Forelimb muscle (tissue), 1 donor: ENCODE data around the gene RIPOR1. TPM values are rescaled to one million over a fixed set of nuclear protein-coding genes. Genes with fewer than 3 reads are reported as not detected.
A peak's percentile ranks its signal among the peaks of the same experiment; 100 is the strongest.
"Not testable (repeated sequence)": the region's sequence is repeated elsewhere in the genome, so short reads cannot be mapped to it uniquely, and the experiment has no call there.

ENCODE experiments used
- DNase-seq: peaks from one replicate; pipeline ENCODE4 v3.0.0-alpha.2; 2013; ENCODE audit warnings: low read depth
- polyA plus RNA-seq: library from polyadenylated mRNA; unstranded; fragments of 120-200 nt; gene quantifications from one replicate; pipeline ENCODE4 v1.2.1, GENCODE V29; 2013; ENCODE audit not compliant: insufficient read length

Gene RIPOR1
- 46.5 TPM for polyA plus RNA-seq

- no peak for DNase-seq
Observed at GRCh38 chr16:67528222-67528869, at the start of gene RIPOR1. Gene RIPOR1 (plus strand): TSS chr16:67528829. CDS start chr16:67538447, 9,618 bp downstream.

GRCh38 chr16:67480833-67481560 is 47.6 kb upstream of the RIPOR1 start, which contains the start of gene ATP6V0D1:
Gene ATP6V0D1 (minus strand): TSS chr16:67481157. CDS start chr16:67481086, 71 bp downstream.
- DNase-seq, result peak; percentile 96

- DNase-seq, result no peak
Observed at GRCh38 chr16:67481561-67482232, 46.9 kb upstream of the RIPOR1 start.

- DNase-seq, result no peak
Observed at GRCh38 chr16:67482233-67482924, 46.2 kb upstream of the RIPOR1 start.

GRCh38 chr16:67483150-67483549 is 45.5 kb upstream of the RIPOR1 start, which contains the start of gene AGRP:
Gene AGRP (minus strand): TSS chr16:67483547. CDS start chr16:67483398, 149 bp downstream.
- no peak for DNase-seq

- no peak for DNase-seq
Observed at GRCh38 chr16:67483731-67484525, 44.7 kb upstream of the RIPOR1 start.

GRCh38 chr16:67486805-67487204 is 41.8 kb upstream of the RIPOR1 start:
- DNase-seq, result no peak

- DNase-seq, result not testable (repeated sequence)
Observed at GRCh38 chr16:67487561-67487960, 41.1 kb upstream of the RIPOR1 start.

GRCh38 chr16:67489401-67490083 is 39.1 kb upstream of the RIPOR1 start:
- no peak for DNase-seq

- DNase-seq, result no peak
Observed at GRCh38 chr16:67490335-67491096, 38.1 kb upstream of the RIPOR1 start.

GRCh38 chr16:67499106-67499505 is 29.5 kb upstream of the RIPOR1 start:
- DNase-seq, result no peak

- DNase-seq, result no peak
Observed at GRCh38 chr16:67504031-67505021, 24.3 kb upstream of the RIPOR1 start.

GRCh38 chr16:67506468-67506867 is 22.2 kb upstream of the RIPOR1 start:
- no peak for DNase-seq

- DNase-seq, result no peak
Observed at GRCh38 chr16:67509016-67509415, 19.6 kb upstream of the RIPOR1 start.

- DNase-seq, result not testable (repeated sequence)
Observed at GRCh38 chr16:67513892-67514291, 14.7 kb upstream of the RIPOR1 start.

- peak; percentile 72 for DNase-seq
Observed at GRCh38 chr16:67514382-67514828, 14.2 kb upstream of the RIPOR1 start.

- DNase-seq, result no peak
Observed at GRCh38 chr16:67516296-67517154, 12.1 kb upstream of the RIPOR1 start.

GRCh38 chr16:67517155-67517445 is 11.5 kb upstream of the RIPOR1 start:
- no peak for DNase-seq
